Measurements from ENCODE around the gene CHRM1.

- TF ChIP-seq, protein P1, sequence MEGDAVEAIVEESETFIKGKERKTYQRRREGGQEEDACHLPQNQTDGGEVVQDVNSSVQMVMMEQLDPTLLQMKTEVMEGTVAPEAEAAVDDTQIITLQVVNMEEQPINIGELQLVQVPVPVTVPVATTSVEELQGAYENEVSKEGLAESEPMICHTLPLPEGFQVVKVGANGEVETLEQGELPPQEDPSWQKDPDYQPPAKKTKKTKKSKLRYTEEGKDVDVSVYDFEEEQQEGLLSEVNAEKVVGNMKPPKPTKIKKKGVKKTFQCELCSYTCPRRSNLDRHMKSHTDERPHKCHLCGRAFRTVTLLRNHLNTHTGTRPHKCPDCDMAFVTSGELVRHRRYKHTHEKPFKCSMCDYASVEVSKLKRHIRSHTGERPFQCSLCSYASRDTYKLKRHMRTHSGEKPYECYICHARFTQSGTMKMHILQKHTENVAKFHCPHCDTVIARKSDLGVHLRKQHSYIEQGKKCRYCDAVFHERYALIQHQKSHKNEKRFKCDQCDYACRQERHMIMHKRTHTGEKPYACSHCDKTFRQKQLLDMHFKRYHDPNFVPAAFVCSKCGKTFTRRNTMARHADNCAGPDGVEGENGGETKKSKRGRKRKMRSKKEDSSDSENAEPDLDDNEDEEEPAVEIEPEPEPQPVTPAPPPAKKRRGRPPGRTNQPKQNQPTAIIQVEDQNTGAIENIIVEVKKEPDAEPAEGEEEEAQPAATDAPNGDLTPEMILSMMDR (IDR thresholded peaks at IDR 0.05) = no peak
- TF ChIP-seq POLR2AphosphoS5 (IDR thresholded peaks at IDR 0.05) = no peak
Observed at GRCh38 chr11:62889126-62889483, 32.1 kb downstream of the CHRM1 start.
